GM23248 (cell line): ENCODE measurements around the gene CLEC4M.

Experiments used
- EZH2 ChIP-seq: fragments of 200-600 bp; sonication (generic); IDR thresholded peaks from 2 replicates; pipeline ENCODE4 v1.6.1; 2018; ENCODE audit warnings: antibody characterized with exemption, mild to moderate bottlenecking; ENCODE audit not compliant: insufficient read depth, poor library complexity, severe bottlenecking
- EZH2phosphoT487 ChIP-seq: fragments of 200-600 bp; sonication (generic); IDR thresholded peaks from 2 replicates; pipeline ENCODE4 v1.6.1; 2018; ENCODE audit warnings: antibody characterized with exemption, moderate library complexity, mild to moderate bottlenecking, low read depth; ENCODE audit not compliant: insufficient read depth

- TF ChIP-seq EZH2phosphoT487 (no peak), EZH2 (no peak)
Measured at GRCh38 chr19:7792281-7792680, 29.2 kb downstream of the CLEC4M start.
